Epithelial cell of proximal tubule (primary cell): ENCODE results near the gene KIF3A. TPM values are rescaled to one million over a fixed set of nuclear protein-coding genes. Genes with fewer than 3 reads are reported as not detected.

ENCODE experiments used
- DNase-seq: peaks from one replicate; pipeline ENCODE4 v3.0.0-alpha.2; 2011; ENCODE audit warnings: low read depth
- H3K4me3 ChIP-seq: 2 replicates; pipeline ENCODE4 v1.5.1; 2011; ENCODE audit warnings: low read depth, mild to moderate bottlenecking, low read length
- total RNA-seq: library from RNA; depleted of rRNA; stranded (reverse); fragments of >200 nt; gene quantifications from 2 replicates; pipeline ENCODE4 v1.2.3, GENCODE V29; 2015
- TF ChIP-seq, protein P1 (sequence below): conservative IDR thresholded peaks from 2 replicates; pipeline ENCODE4 v1.5.1; 2012; ENCODE audit warnings: low read depth, mild to moderate bottlenecking, low read length

The KIF3A gene
- total RNA-seq, 1 donor from 2014 or later = 7.6 TPM

DNA sequence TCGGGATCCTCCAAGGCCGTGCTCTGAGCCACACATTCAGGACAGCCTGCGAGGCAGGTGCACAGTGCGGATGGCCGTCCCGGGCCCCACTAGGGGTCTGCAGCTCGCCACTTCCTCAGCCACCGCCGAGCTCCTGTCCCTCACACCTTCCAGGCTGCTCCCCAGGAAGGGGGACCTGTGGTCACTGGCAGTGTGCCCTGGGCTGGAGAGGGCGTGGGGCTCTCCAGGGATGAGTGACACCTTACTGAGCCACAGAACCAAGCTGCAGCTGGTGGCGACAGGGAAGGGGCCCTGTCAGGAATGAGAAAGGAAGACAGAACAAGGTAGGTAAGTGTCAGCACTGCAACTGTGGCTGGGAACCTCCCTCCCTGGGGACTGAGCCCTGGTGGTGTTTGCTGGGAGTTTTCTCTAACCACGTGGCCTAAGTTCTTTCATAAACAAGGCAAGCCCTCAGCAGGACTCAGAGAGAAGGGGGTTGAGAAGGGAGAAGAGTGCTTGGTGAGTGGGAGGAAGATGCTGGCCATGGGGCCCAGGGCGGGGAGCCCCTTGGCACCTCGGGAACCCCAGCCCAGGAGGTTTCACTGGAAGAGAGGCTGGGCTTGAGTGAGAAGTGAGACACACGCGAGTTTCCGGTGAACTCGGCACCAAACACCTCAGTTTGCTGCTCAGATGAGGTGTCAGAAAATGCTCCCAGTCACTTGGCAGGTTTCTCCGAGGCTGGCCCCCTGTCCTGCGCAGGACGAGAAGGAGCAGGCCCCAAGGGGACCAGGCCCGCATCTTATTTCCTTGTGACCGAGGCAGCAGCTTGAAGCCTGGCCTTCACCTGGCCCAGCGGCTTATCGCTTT is 74.2 kb downstream of the KIF3A start:
- no peak overlapping the region for H3K4me3 ChIP-seq
- TF ChIP-seq, protein P1, sequence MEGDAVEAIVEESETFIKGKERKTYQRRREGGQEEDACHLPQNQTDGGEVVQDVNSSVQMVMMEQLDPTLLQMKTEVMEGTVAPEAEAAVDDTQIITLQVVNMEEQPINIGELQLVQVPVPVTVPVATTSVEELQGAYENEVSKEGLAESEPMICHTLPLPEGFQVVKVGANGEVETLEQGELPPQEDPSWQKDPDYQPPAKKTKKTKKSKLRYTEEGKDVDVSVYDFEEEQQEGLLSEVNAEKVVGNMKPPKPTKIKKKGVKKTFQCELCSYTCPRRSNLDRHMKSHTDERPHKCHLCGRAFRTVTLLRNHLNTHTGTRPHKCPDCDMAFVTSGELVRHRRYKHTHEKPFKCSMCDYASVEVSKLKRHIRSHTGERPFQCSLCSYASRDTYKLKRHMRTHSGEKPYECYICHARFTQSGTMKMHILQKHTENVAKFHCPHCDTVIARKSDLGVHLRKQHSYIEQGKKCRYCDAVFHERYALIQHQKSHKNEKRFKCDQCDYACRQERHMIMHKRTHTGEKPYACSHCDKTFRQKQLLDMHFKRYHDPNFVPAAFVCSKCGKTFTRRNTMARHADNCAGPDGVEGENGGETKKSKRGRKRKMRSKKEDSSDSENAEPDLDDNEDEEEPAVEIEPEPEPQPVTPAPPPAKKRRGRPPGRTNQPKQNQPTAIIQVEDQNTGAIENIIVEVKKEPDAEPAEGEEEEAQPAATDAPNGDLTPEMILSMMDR = no peak
- DNase-seq = no peak

DNA sequence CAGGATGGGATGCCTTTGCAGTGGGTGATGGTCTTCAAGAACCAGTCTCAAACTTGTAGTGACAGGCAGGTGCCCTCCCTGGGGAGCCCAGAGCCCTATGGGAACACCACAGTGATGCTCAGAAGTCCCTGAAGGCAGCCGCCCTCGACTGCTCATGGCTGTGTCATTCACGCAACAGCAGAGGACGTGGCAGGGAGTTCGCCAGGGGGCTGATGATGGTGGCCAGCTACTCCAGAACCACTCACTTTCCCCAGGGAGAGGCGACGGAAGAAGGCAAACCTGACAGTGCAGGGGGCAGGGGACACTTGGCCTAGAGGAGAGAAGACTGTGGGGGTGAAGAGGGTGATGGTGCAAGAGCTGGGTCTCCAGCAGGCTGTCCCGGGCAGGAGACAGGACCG is 75.3 kb downstream of the KIF3A start:
- no peak for DNase-seq
- TF ChIP-seq, protein P1 = no peak
- H3K4me3 ChIP-seq = no peak overlapping the region

GRCh38 chr5:132661231-132662003 is 75.9 kb downstream of the KIF3A start:
- no peak for DNase-seq
- TF ChIP-seq, protein P1 = peak; percentile 11
- no peak overlapping the region for H3K4me3 ChIP-seq

- no peak overlapping the region for H3K4me3 ChIP-seq
- TF ChIP-seq, protein P1 = no peak
- no peak for DNase-seq
These were observed 77.5 kb downstream of the KIF3A start for GRCh38 chr5:132659598-132660493.

GRCh38 chr5:132658381-132659302 is 78.7 kb downstream of the KIF3A start:
- no peak overlapping the region for H3K4me3 ChIP-seq
- no peak for DNase-seq
- TF ChIP-seq, protein P1 = no peak
